GM13976 (cell line): ENCODE data around the gene ZNF343.

Experiments
- DNase-seq: peaks from one replicate; pipeline ENCODE4 v3.0.0; 2012; ENCODE audit warnings: low spot score
- in situ Hi-C: fragments of 300-500 bp; cut with MboI; formaldehyde crosslinking; loops from one replicate; pipeline ENCODE4 v1.12.0; 2022; ENCODE audit warnings: low sequenced_read_pairs, mixed read lengths, inconsistent platforms; ENCODE audit not compliant: unreplicated experiment
- TF ChIP-seq, protein P1 (sequence below): IDR thresholded peaks from 2 replicates; pipeline ENCODE4 v1.5.1; 2012; ENCODE audit warnings: borderline replicate concordance, mild to moderate bottlenecking; ENCODE audit not compliant: insufficient read depth; ENCODE audit errors: extremely low read depth, missing control alignments, control extremely low read depth

ZNF343 gene

DNA sequence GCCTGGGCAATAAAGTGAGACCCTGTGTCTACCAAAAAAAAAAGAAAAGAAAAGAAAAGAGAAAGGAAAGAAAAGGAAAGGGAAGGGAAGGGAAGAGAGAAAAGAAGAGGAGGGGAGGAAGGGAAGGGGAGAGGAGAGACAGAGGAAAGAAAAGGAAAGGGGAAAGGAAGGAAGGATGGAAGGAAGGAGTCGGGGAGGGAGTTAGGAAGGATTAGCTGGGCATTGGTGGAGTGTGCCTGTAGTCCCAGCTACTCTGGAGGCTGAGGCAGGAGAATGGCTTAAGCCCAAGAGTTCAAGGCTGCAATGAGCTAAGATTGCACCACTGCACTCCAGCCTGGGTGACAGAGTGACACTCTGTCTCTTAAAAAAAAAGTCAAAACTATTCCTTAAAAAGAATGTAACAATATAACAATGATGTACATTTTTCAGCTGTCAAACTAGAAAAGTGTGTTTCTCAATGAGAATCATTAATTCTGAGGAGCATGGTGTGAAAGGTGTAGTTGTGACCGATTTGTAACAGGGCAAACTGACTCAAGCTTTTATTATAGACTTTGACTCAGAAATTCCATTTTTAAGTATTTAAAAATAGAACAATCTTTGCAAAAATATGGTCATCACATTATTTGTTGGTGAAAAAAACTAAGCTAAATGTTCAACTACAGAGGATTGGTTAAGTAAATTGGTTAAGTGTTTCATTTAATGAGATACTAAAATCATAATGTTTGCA, 52.8 kb downstream of the ZNF343 start:
- in situ Hi-C loops, result loop anchor here (25.0 kb wide), 1 partner anchor 244 kb away; no protein-coding TSS in a partner anchor
- no peak for DNase-seq
- TF ChIP-seq, protein P1, sequence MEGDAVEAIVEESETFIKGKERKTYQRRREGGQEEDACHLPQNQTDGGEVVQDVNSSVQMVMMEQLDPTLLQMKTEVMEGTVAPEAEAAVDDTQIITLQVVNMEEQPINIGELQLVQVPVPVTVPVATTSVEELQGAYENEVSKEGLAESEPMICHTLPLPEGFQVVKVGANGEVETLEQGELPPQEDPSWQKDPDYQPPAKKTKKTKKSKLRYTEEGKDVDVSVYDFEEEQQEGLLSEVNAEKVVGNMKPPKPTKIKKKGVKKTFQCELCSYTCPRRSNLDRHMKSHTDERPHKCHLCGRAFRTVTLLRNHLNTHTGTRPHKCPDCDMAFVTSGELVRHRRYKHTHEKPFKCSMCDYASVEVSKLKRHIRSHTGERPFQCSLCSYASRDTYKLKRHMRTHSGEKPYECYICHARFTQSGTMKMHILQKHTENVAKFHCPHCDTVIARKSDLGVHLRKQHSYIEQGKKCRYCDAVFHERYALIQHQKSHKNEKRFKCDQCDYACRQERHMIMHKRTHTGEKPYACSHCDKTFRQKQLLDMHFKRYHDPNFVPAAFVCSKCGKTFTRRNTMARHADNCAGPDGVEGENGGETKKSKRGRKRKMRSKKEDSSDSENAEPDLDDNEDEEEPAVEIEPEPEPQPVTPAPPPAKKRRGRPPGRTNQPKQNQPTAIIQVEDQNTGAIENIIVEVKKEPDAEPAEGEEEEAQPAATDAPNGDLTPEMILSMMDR, result no peak

- in situ Hi-C loops, result loop anchor here (25.0 kb wide), 1 partner anchor 241 kb away; no protein-coding TSS in a partner anchor
- no peak for DNase-seq
- TF ChIP-seq, protein P1, result no peak
Observed at GRCh38 chr20:2453792-2454191, 54.9 kb downstream of the ZNF343 start.

DNA sequence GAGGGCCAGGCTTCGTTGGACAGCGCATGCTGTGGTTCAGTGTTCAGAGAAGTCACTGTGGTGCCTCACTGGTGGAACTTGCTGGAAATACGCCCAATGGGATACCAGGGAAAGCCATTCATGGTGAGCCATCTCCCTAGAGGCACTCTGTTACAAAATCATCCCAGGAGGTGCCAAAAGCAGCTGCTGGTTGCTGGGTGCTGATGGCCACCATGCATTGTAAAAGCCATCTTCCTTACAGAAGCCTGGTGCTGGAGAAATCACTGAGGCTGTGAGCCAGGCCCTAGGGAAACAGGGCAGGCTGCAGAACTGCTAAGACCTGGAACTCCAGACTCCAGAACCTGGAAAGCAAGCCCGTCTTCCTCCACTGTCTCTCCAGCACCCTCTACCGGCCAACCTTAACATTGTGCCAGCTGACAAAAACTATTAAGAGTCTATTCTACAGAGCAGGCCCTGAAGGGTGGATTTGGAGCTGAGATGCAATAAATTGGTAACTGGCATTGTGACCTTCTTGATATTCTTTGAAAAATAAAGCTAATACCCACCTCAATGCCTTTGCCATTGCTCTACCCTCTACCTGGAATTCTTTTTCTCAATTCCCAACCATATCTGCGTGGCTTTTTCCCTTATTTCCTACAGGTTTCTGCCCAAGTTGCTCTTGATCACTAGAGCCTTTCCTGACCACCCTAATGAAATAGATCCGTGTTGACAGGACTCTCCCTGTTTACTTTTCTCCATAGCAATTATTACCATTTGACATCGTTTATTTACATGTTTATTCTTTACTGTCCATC, 56.6 kb downstream of the ZNF343 start:
- peak; percentile 60 for DNase-seq
- TF ChIP-seq, protein P1, result peak; percentile 80
- in situ Hi-C loops, result loop anchor here (25.0 kb wide), 1 partner anchor 240 kb away; no protein-coding TSS in a partner anchor

- in situ Hi-C loops, result loop anchor here (25.0 kb wide), 1 partner anchor 239 kb away; no protein-coding TSS in a partner anchor
- DNase-seq, result no peak
- TF ChIP-seq, protein P1, result no peak
Observed at GRCh38 chr20:2451422-2451821, 57.3 kb downstream of the ZNF343 start.

- TF ChIP-seq, protein P1, result no peak
- in situ Hi-C loops, result no loop called here
- no peak for DNase-seq
Observed at GRCh38 chr20:2449386-2449785, 59.3 kb downstream of the ZNF343 start.

- TF ChIP-seq, protein P1, result no peak
- DNase-seq, result no peak
- in situ Hi-C loops, result no loop called here
Observed at GRCh38 chr20:2446845-2447244, 61.9 kb downstream of the ZNF343 start.
